Mammary epithelial cell (primary cell): ENCODE data around the gene LSMEM2.

Source experiments
- EZH2 ChIP-seq: IDR thresholded peaks from 2 replicates; pipeline ENCODE4 v1.6.1; 2012; ENCODE audit warnings: low read length, inconsistent platforms, borderline replicate concordance
- TF ChIP-seq, protein P1 (sequence below), 2 donors: IDR thresholded peaks in 1 of 2; conservative IDR thresholded peaks in 1 of 2; 2 replicates each; pipeline ENCODE4 v1.5.1; 2011 to 2012; ENCODE audit warnings: inconsistent platforms in 2 of 2, low read length in 2 of 2, mild to moderate bottlenecking in 2 of 2, control low read depth in 1 of 2, low read depth in 1 of 2; ENCODE audit not compliant: insufficient read depth in 1 of 2; ENCODE audit errors: extremely low read depth in 1 of 2

DNA sequence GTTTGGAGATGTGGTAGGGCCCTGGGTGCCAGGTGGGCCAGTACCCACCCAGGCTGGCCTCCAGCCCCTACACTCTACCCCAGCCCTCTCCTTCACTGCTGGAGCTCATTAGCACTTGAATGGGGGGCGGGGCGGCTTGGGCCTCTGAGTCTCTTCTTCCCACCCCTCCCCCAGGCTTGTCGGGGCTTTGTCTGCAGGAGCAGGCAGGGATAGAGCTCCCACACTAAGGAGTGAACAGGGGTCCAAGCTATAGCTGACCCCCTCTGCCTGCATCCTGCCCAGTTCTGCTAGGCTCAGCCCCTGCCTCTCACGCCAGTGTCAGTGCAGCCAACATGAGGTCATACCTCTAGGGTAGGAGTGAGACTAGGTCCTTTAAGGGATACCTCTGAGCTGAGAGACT is 37.7 kb upstream of the LSMEM2 start:
- TF ChIP-seq, protein P1, sequence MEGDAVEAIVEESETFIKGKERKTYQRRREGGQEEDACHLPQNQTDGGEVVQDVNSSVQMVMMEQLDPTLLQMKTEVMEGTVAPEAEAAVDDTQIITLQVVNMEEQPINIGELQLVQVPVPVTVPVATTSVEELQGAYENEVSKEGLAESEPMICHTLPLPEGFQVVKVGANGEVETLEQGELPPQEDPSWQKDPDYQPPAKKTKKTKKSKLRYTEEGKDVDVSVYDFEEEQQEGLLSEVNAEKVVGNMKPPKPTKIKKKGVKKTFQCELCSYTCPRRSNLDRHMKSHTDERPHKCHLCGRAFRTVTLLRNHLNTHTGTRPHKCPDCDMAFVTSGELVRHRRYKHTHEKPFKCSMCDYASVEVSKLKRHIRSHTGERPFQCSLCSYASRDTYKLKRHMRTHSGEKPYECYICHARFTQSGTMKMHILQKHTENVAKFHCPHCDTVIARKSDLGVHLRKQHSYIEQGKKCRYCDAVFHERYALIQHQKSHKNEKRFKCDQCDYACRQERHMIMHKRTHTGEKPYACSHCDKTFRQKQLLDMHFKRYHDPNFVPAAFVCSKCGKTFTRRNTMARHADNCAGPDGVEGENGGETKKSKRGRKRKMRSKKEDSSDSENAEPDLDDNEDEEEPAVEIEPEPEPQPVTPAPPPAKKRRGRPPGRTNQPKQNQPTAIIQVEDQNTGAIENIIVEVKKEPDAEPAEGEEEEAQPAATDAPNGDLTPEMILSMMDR (conservative IDR thresholded peaks at IDR 0.05 in 1 of 2, IDR thresholded peaks at IDR 0.05 in 1 of 2; ENCODE audit: extremely low read depth in 1 of 2, insufficient read depth in 1 of 2, low read depth in 1 of 2, low read length in 2 of 2): no peak
- no peak for TF ChIP-seq EZH2
